Lower leg skin (tissue), 4 donors: ENCODE measurements around the gene PLD3. TPM values are rescaled to one million over a fixed set of nuclear protein-coding genes. Genes with fewer than 3 reads are reported as not detected.

Experiments
- DNase-seq, 2 donors: peaks; one replicate each; pipeline ENCODE4 v3.0.0-alpha.2; 2019; ENCODE audit warnings: low spot score in 2 of 2
- H3K4me3 ChIP-seq: fragments of 200-600 bp; sonication (generic); 2 replicates; pipeline ENCODE4 v1.5.1; 2017; ENCODE audit warnings: mild to moderate bottlenecking, low read depth; ENCODE audit not compliant: poor library complexity, severe bottlenecking
- POLR2A ChIP-seq, 2 donors: fragments of 450-650 bp; IDR thresholded peaks; one replicate each; pipeline ENCODE4 v1.6.1; 2016 to 2017; ENCODE audit warnings: antibody characterized with exemption in 2 of 2, mild to moderate bottlenecking in 1 of 2, moderate library complexity in 1 of 2
- WGBS, 2 donors: methylation state at CpG; one replicate each; pipeline ENCODE4 v1.1.5; 2018; 5-methylcytosine and 5-hydroxymethylcytosine counted together
- intact Hi-C: fragments of 100-400 bp; cut with DNase I; formaldehyde crosslinking; loops from one replicate; pipeline ENCODE4 v1.15.0; 2023; ENCODE audit warnings: low total_unique reads
- microRNA-seq, 2 donors: library from miRNA; unstranded; fragments of <30 nt; microRNA quantifications; one replicate each; pipeline ENCODE4, GENCODE V29; 2016; ENCODE audit warnings: borderline replicate concordance in 2 of 2, borderline number of aligned reads in 1 of 2
- total RNA-seq, 4 donors: library from RNA; depleted of rRNA; stranded (reverse); fragments of >200 nt; gene quantifications; one replicate each; pipeline ENCODE4 v1.1.0, GENCODE V29; 2016
- TF ChIP-seq, protein P1 (sequence below), 3 donors: fragments of 450-650 bp; IDR thresholded peaks; one replicate each; pipeline ENCODE4 v1.5.1; 2016; ENCODE audit warnings: antibody characterized with exemption in 3 of 3, mild to moderate bottlenecking in 3 of 3, moderate library complexity in 2 of 3

Gene PLD3
- total RNA-seq, 4 donors from 2014 or later: 188 to 287 (median 256) TPM

- 95 to 96% methylated on average over 6 of the region's 6 CpGs for WGBS, 2 donors
- no peak overlapping the region for H3K4me3 ChIP-seq
- intact Hi-C loops: no loop called here
- no peak for DNase-seq
- TF ChIP-seq, protein P1, sequence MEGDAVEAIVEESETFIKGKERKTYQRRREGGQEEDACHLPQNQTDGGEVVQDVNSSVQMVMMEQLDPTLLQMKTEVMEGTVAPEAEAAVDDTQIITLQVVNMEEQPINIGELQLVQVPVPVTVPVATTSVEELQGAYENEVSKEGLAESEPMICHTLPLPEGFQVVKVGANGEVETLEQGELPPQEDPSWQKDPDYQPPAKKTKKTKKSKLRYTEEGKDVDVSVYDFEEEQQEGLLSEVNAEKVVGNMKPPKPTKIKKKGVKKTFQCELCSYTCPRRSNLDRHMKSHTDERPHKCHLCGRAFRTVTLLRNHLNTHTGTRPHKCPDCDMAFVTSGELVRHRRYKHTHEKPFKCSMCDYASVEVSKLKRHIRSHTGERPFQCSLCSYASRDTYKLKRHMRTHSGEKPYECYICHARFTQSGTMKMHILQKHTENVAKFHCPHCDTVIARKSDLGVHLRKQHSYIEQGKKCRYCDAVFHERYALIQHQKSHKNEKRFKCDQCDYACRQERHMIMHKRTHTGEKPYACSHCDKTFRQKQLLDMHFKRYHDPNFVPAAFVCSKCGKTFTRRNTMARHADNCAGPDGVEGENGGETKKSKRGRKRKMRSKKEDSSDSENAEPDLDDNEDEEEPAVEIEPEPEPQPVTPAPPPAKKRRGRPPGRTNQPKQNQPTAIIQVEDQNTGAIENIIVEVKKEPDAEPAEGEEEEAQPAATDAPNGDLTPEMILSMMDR (IDR thresholded peaks at IDR 0.05): no peak
- TF ChIP-seq POLR2A (IDR thresholded peaks at IDR 0.05): no peak
These were observed 75.4 kb downstream of the PLD3 start for GRCh38 chr19:40423938-40424337.

DNA sequence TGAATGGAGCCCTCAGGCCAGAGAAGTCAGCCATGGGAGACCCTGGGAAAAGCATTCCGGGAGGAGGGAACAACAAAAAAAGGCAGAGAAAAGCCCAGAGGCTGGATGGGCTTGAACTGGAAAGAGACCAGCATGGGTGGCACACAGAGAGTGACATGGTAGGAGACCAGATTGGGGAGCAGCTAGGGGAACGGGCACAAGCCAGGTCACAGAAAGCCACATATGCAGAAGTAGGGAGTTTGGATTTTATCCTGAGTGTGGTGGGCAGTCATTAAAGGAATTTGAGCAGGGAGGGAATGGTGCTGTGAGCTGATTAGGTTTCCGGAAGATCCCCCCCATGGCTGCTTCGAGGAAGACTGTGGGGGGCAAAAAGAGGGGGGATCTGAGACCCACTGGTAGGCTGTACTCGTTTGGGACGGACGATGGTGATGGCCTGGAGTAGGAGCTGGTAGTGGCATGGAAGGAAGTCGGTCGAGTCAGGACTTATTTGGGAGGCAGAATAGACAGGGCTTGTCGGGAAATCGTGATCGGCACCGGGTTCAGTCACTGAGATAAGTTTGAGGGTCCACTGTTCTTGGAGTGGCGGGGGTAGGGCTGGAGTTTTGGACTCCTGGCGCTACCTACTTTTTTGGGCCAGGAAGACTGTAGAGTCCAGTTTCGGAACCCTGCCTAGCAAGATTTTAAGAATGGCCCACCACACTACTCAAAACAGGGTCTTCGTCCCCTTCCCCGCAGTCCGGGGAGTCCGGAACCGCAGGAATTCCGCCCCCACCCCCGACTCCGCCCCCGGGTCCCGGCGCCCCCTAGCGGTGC is 76.3 kb downstream of the PLD3 start:
- no peak for DNase-seq
- TF ChIP-seq, protein P1 (IDR thresholded peaks at IDR 0.05): no peak
- no peak for TF ChIP-seq POLR2A (IDR thresholded peaks at IDR 0.05)
- intact Hi-C loops: no loop called here
- 1% methylated on average over 21 to 27 of the region's 28 CpGs for WGBS, 2 donors
- H3K4me3 ChIP-seq: peak overlapping the region; percentile 74

DNA sequence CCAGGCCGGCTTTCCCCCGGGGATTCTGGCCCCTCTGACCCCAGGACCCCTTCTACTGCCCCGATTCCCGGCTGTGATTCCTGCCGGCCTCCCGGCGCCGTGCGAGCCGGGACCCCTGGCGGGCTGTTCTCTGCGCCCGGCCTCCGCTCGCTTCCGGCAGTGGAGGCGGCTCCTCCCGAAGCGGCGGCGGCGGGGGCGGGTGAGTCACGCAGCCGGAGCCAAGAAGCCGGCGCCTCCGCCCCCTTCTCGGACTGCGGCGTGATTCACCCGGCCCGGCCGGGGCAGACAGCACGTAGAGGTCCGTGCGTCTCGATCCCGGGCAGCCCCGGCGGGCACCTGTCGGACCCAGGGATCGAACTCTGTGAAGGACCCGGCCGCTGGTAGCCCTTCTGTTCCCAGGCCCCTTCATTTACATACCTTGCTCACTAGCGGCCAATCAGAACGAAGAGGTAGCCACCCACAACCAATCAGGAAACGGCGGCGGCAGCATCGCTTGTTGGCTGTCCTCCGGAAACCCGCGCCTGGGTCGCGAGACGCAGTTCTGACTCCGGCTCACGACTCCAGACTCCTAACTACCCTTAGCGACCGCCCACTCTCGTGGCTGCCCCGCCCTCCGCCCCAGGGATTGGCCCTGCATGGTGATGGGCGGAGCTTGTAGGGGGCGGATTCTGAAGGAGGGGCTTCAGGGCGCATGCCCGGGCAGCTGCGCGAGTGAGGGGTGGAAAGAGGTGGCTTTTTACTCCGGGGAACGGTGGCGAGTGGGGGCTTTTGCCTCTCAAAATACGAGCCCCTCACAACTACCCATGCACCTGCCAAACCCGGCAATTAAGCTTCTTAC is 77.2 kb downstream of the PLD3 start, which contains the start of gene SERTAD1:
Gene SERTAD1, minus strand, starts transcription at position 543 of the 838 bp plus-strand sequence. CDS start 2,446 bp downstream, outside the sequence.
- peak within 1 kb of the TSS; percentile 74 for H3K4me3 ChIP-seq
- peak in 1 of 2 donors; percentile 66 for TF ChIP-seq POLR2A (IDR thresholded peaks at IDR 0.05)
- TF ChIP-seq, protein P1 (IDR thresholded peaks at IDR 0.05): no peak
- DNase-seq: peak; percentile 99 to 100
- WGBS, 2 donors: 0 to 1% methylated on average over 22 to 38 of the region's 75 CpGs
- intact Hi-C loops: no loop called here

Small RNAs within 50 kb of the gene (microRNA-seq; reads per million reads assigned to microRNA genes)
- gene MIR6796: 0 reads per million in 2 donors

Other genes starting within 250 kb of the PLD3 start
- gene MAP3K10, start 157.3 kb upstream of the PLD3 start, total RNA-seq: 10 to 100 TPM; 10.2 to 24.8 (median 11.6) TPM
- not detected for gene TTC9B, start 130.3 kb upstream of the PLD3 start, total RNA-seq
- under 1 TPM in 1 of 4 donors, not detected in 3; 0.29 TPM for gene CCNP, start 122.0 kb upstream of the PLD3 start, total RNA-seq
- 100 to 1,000 TPM in 1 of 4 donors, 10 to 100 TPM in 3; 71.1 to 129 (median 82.2) TPM for gene AKT2, start 63.4 kb upstream of the PLD3 start, total RNA-seq
- 10 to 100 TPM; 10.5 to 29.5 (median 13.1) TPM for gene C19orf47, start 298 bp upstream of the PLD3 start, total RNA-seq
- under 1 TPM; 0.13 to 0.88 (median 0.51) TPM for gene HIPK4, start 41.5 kb downstream of the PLD3 start, total RNA-seq
- 1 to 10 TPM; 2.5 to 7.3 (median 5.6) TPM for gene PRX, start 64.7 kb downstream of the PLD3 start, total RNA-seq
- gene SERTAD1, start 77.3 kb downstream of the PLD3 start, total RNA-seq: 10 to 100 TPM; 17.3 to 45.7 (median 26.6) TPM
- 10 to 100 TPM; 20.5 to 26.5 (median 25.0) TPM for gene SERTAD3, start 95.6 kb downstream of the PLD3 start, total RNA-seq
- gene BLVRB, start 117.0 kb downstream of the PLD3 start, total RNA-seq: 100 to 1,000 TPM; 139 to 161 (median 154) TPM
- 1 to 10 TPM in 3 of 4 donors, under 1 TPM in 1; 0.25 to 2.2 (median 1.6) TPM for gene SPTBN4, start 118.3 kb downstream of the PLD3 start, total RNA-seq
- gene SHKBP1, start 228.2 kb downstream of the PLD3 start, total RNA-seq: 10 to 100 TPM; 39.6 to 53.4 (median 43.0) TPM